Esophagus squamous epithelium (tissue), 4 donors: ENCODE measurements around the gene KLF16.

Source experiments
- CTCF ChIP-seq, 6 experiments: fragments of 450-650 bp in 4 of 6; fragments of 200-600 bp in 2 of 6; sonication (generic) in 2 of 6; IDR thresholded peaks; one replicate each; pipeline ENCODE4 v1.5.1; 2016 to 2019; ENCODE audit warnings: antibody characterized with exemption in 6 of 6, mild to moderate bottlenecking in 4 of 6, moderate library complexity in 4 of 6
- POLR2A ChIP-seq, 4 donors: fragments of 450-650 bp; IDR thresholded peaks; one replicate each; pipeline ENCODE4 v1.6.1; 2017; ENCODE audit warnings: antibody characterized with exemption in 4 of 4, mild to moderate bottlenecking in 4 of 4, moderate library complexity in 3 of 4

GRCh38 chr19:1828279-1829238 is 34.8 kb downstream of the KLF16 start:
- TF ChIP-seq CTCF (IDR thresholded peaks at IDR 0.05) (no peak), POLR2A (IDR thresholded peaks at IDR 0.05) (no peak)
